T47D (cell line): ENCODE data around the gene CRADD.
"Not testable (repeated sequence)": the region's sequence is repeated elsewhere in the genome, so short reads cannot be mapped to it uniquely, and the experiment has no call there.

Experiments
- DNase-seq, 2 experiments: peaks; one replicate each; pipeline versions ENCODE4 v3.0.0 to v3.0.0-alpha.2; 2011 to 2012; ENCODE audit warnings: low read depth in 1 of 2, low spot score in 1 of 2
- JUND ChIP-seq: IDR thresholded peaks from 2 replicates; pipeline ENCODE4 v1.6.1; 2012; ENCODE audit warnings: low read depth
- in situ Hi-C: cut with HindIII; loops from 2 replicates; pipeline ENCODE4 v1.10.0; 2016; ENCODE audit warnings: low sequenced_read_pairs, low pct_unique_long_range_greater_than_20kb

Gene CRADD

GRCh38 chr12:93677195-93678064 is at the start of gene CRADD:
Gene CRADD, plus strand, starts transcription at chr12:93677375.
- no peak for TF ChIP-seq JUND
- in situ Hi-C loops: no loop called here
- DNase-seq: peak; percentile 55 to 98

- no peak for TF ChIP-seq JUND
- in situ Hi-C loops: no loop called here
Measured at GRCh38 chr12:93632383-93632782, 44.8 kb upstream of the CRADD start.

GRCh38 chr12:93634416-93634815 is 42.8 kb upstream of the CRADD start:
- TF ChIP-seq JUND: no peak
- DNase-seq: no peak
- in situ Hi-C loops: no loop called here

More at GRCh38 chr12:93632383-93632782, 44.8 kb upstream of the CRADD start:
- no peak for DNase-seq

- in situ Hi-C loops: no loop called here
- DNase-seq: no peak
- TF ChIP-seq JUND: no peak
Measured at GRCh38 chr12:93636708-93637107, 40.5 kb upstream of the CRADD start.

- in situ Hi-C loops: no loop called here
- no peak for TF ChIP-seq JUND
- no peak for DNase-seq
Measured at GRCh38 chr12:93638095-93638494, 39.1 kb upstream of the CRADD start.

- no peak for DNase-seq
- in situ Hi-C loops: no loop called here
- no peak for TF ChIP-seq JUND
Measured at GRCh38 chr12:93638954-93639353, 38.2 kb upstream of the CRADD start.

GRCh38 chr12:93639406-93639805 is 37.8 kb upstream of the CRADD start:
- in situ Hi-C loops: no loop called here
- no peak for TF ChIP-seq JUND
- no peak for DNase-seq

- DNase-seq, in situ Hi-C loops: not testable (repeated sequence)
Measured at GRCh38 chr12:93641380-93641779, 35.8 kb upstream of the CRADD start.

- in situ Hi-C loops: no loop called here
- no peak for DNase-seq
- no peak for TF ChIP-seq JUND
Measured at GRCh38 chr12:93642751-93643150, 34.4 kb upstream of the CRADD start.

- in situ Hi-C loops: no loop called here
- DNase-seq: no peak
- TF ChIP-seq JUND: no peak
Measured at GRCh38 chr12:93645702-93646101, 31.5 kb upstream of the CRADD start.

- in situ Hi-C loops: no loop called here
- no peak for TF ChIP-seq JUND
- DNase-seq: no peak
Measured at GRCh38 chr12:93650626-93651025, 26.5 kb upstream of the CRADD start.

- no peak for TF ChIP-seq JUND
- DNase-seq: no peak
- in situ Hi-C loops: no loop called here
Measured at GRCh38 chr12:93653079-93653478, 24.1 kb upstream of the CRADD start.

GRCh38 chr12:93653712-93654111 is 23.5 kb upstream of the CRADD start:
- in situ Hi-C loops: no loop called here
- no peak for DNase-seq
- TF ChIP-seq JUND: no peak

- no peak for TF ChIP-seq JUND
- in situ Hi-C loops: no loop called here
- DNase-seq: no peak
Measured at GRCh38 chr12:93654421-93654820, 22.8 kb upstream of the CRADD start.
